Brain microvascular endothelial cell (primary cell): ENCODE measurements around the gene SVIL.
"Not testable (repeated sequence)": the region's sequence is repeated elsewhere in the genome, so short reads cannot be mapped to it uniquely, and the experiment has no call there.

Experiments used
- DNase-seq: peaks from one replicate; pipeline ENCODE4 v3.0.0-alpha.2; 2020
- H3K27ac ChIP-seq: fragments of 250-450 bp; sonication (Bioruptor Pico); 2 replicates; pipeline ENCODE4 v1.5.1; 2020; ENCODE audit warnings: mild to moderate bottlenecking, moderate library complexity
- H3K27me3 ChIP-seq: fragments of 250-450 bp; sonication (Bioruptor Pico); replicated peaks from 2 replicates; pipeline ENCODE4 v1.5.1; 2020; ENCODE audit warnings: mild to moderate bottlenecking
- H3K36me3 ChIP-seq: fragments of 250-450 bp; sonication (Bioruptor Pico); replicated peaks from 2 replicates; pipeline ENCODE4 v1.5.1; 2020; ENCODE audit warnings: mild to moderate bottlenecking
- H3K4me3 ChIP-seq: 2 replicates; pipeline ENCODE4 v1.5.1; 2011; ENCODE audit warnings: low read depth, mild to moderate bottlenecking, control low read depth, low read length, moderate library complexity
- CTCF ChIP-seq: IDR thresholded peaks from 2 replicates; pipeline ENCODE4 v1.5.1; 2011; ENCODE audit warnings: low read depth, mild to moderate bottlenecking, moderate library complexity, low read length, control low read depth, inconsistent platforms; ENCODE audit errors: missing control alignments
- in situ Hi-C: cut with HindIII; loops from 2 replicates; pipeline ENCODE4 v1.10.0; 2017; ENCODE audit warnings: low sequenced_read_pairs, low pct_ligation_motif_present

Gene SVIL

DNA sequence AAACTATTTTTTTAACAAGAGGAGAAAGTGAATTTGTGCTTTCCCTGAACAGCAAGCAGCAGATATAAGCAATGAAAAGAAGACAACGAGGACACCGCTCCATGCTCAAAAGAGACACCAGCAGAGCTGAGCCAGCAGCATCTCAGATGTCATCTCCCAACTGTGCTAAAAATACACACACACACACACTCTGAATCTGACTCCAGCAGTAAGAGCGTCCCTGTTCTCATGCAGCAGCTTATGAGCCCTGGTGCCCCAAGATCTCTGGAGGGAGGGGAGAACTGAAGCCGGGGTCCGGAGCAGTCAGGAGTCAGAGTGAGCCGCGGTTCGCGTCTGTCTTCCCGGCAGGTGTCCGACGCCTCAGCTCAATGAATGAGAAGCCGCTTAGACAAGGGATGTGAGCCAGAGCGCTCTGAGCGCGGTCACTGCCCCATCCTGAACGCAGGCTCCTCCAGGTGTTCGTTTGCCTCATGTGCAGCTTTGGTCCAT is 49.2 kb downstream of the SVIL start:
- in situ Hi-C loops: no loop called here
- H3K27me3 ChIP-seq: no peaks in the 10 kb centered on the region
- DNase-seq: peak; percentile 33
- no peaks in the 10 kb centered on the region for H3K36me3 ChIP-seq
- no peak overlapping the region for H3K4me3 ChIP-seq
- no peak overlapping the region for H3K27ac ChIP-seq
- no peak for TF ChIP-seq CTCF

GRCh38 chr10:29584436-29584835 is 50.3 kb downstream of the SVIL start:
- no peak overlapping the region for H3K27ac ChIP-seq
- H3K27me3 ChIP-seq: no peaks in the 10 kb centered on the region
- H3K4me3 ChIP-seq: no peak overlapping the region
- peaks cover under 1% of the 10 kb centered on the region for H3K36me3 ChIP-seq
- TF ChIP-seq CTCF: no peak
- no peak for DNase-seq
- in situ Hi-C loops: no loop called here

DNA sequence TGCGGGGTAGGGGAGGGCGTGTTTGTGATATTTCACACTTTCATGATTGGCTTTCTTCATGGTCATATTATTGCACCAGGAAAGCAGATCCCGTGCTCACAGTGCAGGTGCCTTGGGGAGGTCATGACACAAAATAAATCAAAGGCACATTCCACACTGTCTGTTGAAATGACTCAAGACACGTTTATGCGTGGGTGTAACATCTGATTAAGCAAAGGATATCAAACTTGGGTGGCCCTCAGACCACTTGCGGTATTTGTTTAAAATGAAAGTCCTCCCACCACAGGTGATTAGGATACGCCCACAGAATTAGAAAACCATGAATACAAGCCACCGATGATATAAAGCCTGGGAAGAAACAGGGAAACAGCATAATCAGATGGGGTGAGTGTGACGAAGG is 51.1 kb downstream of the SVIL start:
- Histone ChIP-seq H3K36me3 (peaks cover 2% of the 10 kb centered on the region), H3K4me3 (no peak overlapping the region), H3K27me3 (no peaks in the 10 kb centered on the region), H3K27ac (peak overlapping the region; percentile 73)
- in situ Hi-C loops: no loop called here
- TF ChIP-seq CTCF: no peak
- DNase-seq: peak; percentile 25

- H3K27ac ChIP-seq: peak overlapping the region; percentile 73
- peak; percentile 75 for DNase-seq
- H3K27me3 ChIP-seq, in situ Hi-C loops, H3K4me3 ChIP-seq, H3K36me3 ChIP-seq: not testable (repeated sequence)
These were observed 52.0 kb downstream of the SVIL start for GRCh38 chr10:29582769-29583168.

- no peaks in the 10 kb centered on the region for H3K27me3 ChIP-seq
- in situ Hi-C loops: no loop called here
- no peak for DNase-seq
- H3K27ac ChIP-seq: no peak overlapping the region
- peaks cover 2% of the 10 kb centered on the region for H3K36me3 ChIP-seq
- H3K4me3 ChIP-seq: no peak overlapping the region
- no peak for TF ChIP-seq CTCF
These were observed 55.3 kb downstream of the SVIL start for GRCh38 chr10:29579455-29579970.

DNA sequence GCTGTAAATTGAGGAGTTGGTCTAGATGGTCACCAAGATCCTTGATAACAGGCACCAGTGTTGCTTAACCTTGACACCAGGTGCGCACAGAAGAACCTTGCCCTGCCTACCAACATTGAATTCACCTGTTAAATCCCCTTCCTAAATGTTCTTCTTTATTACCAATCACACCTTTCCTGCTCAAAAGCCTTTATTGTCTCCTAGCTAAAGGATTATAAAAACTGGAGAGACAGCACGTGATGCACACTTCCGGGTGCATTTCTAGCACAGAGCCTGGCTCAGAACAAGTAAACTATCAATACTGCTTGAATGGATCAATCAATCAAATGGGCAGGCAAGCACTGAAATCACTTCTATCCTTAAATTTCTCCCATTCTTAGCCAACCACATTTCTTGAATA is 56.3 kb downstream of the SVIL start:
- Histone ChIP-seq H3K27ac (no peak overlapping the region), H3K36me3 (peaks cover 2% of the 10 kb centered on the region), H3K27me3 (no peaks in the 10 kb centered on the region), H3K4me3 (no peak overlapping the region)
- no peak for DNase-seq
- in situ Hi-C loops: no loop called here
- no peak for TF ChIP-seq CTCF
